Lower lobe of right lung (tissue), 2 donors: Measurements from ENCODE around the gene PCNT. TPM values are rescaled to one million over a fixed set of nuclear protein-coding genes. Genes with fewer than 3 reads are reported as not detected.

Experiments
- ATAC-seq, 2 donors: fragments of 200-7000 bp; cut with Tn5 transposase; one replicate each; pipeline ENCODE4 v1.9.1; 2020 to 2022; ENCODE audit warnings: mild to moderate bottlenecking in 2 of 2, moderate library complexity in 2 of 2
- DNase-seq: peaks from one replicate; pipeline ENCODE4 v3.0.0-alpha.2; 2020
- H3K27ac ChIP-seq: fragments of 200-600 bp; one replicate; pipeline ENCODE4 v1.8.0; 2022
- H3K27me3 ChIP-seq: fragments of 200-600 bp; one replicate; pipeline ENCODE4 v1.8.0; 2022; ENCODE audit warnings: low read depth
- H3K36me3 ChIP-seq: fragments of 200-600 bp; one replicate; pipeline ENCODE4 v1.8.0; 2022; ENCODE audit warnings: mild to moderate bottlenecking
- H3K4me1 ChIP-seq: fragments of 200-600 bp; one replicate; pipeline ENCODE4 v1.8.0; 2022
- H3K4me3 ChIP-seq: fragments of 200-600 bp; one replicate; pipeline ENCODE4 v1.8.0; 2022; ENCODE audit warnings: mild to moderate bottlenecking
- H3K9me3 ChIP-seq: fragments of 200-600 bp; one replicate; pipeline ENCODE4 v1.8.0; 2022
- CTCF ChIP-seq: fragments of 200-600 bp; IDR thresholded peaks from one replicate; pipeline ENCODE4 v1.8.0; 2022; ENCODE audit warnings: antibody characterized with exemption, mild to moderate bottlenecking
- intact Hi-C: fragments of 100-400 bp; cut with DNase I; formaldehyde crosslinking; loops from one replicate; pipeline ENCODE4 v1.11.0; 2022
- long read RNA-seq: library from polyadenylated mRNA; unstranded; transcript quantifications from one replicate; pipeline ENCODE4 v2.0.0, GENCODE V29; 2021
- total RNA-seq: library from RNA; stranded (reverse); fragmentation: NEBNext Ultra II Directional; extraction: Animal tissue kit (Norgen Biotek cat#: 25700); gene quantifications from one replicate; pipeline ENCODE4 v1.2.1, GENCODE V29; 2021
- donor health status: DM: no; HTN: yes; CAD: no; lungs with severe emphysema.

Gene PCNT
- total RNA-seq = 36.5 TPM
- long read RNA-seq, full-length matches to known transcripts = 1 of 40 reads
- long read RNA-seq, partial matches to known transcripts = 29 of 40 reads
- long read RNA-seq, other reads (novel, unspliced or antisense) = 10 of 40 reads

GRCh38 chr21:46323710-46324389, at the start of gene PCNT, which contains the start of gene C21orf58:
TSS of gene PCNT (plus strand) at chr21:46324156. CDS start at chr21:46324229, 73 bp downstream.
TSS of gene C21orf58 (minus strand) at chr21:46323870. CDS start at chr21:46322738, 1,132 bp downstream.
- H3K4me3 ChIP-seq = peak within 1 kb of the TSS; percentile 85
- H3K36me3 ChIP-seq = peaks cover 20% of the 10 kb centered on the region
- peak; percentile 99 for DNase-seq
- no peak for TF ChIP-seq CTCF
- peak within 1 kb of the TSS; percentile 92 for H3K27ac ChIP-seq
- intact Hi-C loops = no loop called here
- no peaks in the 10 kb centered on the region for H3K27me3 ChIP-seq
- H3K4me1 ChIP-seq = peaks cover 28% of the 10 kb centered on the region
- H3K9me3 ChIP-seq = no peaks in the 10 kb centered on the region
- ATAC-seq = peak; percentile 96 to 97

- Histone ChIP-seq H3K4me1 (no peaks in the 10 kb centered on the region), H3K36me3 (peaks cover 100% of the 10 kb centered on the region), H3K27ac (no peak overlapping the region), H3K9me3 (no peaks in the 10 kb centered on the region), H3K27me3 (no peaks in the 10 kb centered on the region), H3K4me3 (no peak overlapping the region)
- intact Hi-C loops = no loop called here
- ATAC-seq = no peak
- TF ChIP-seq CTCF = no peak
- no peak for DNase-seq
Observed at GRCh38 chr21:46274797-46275390, 49.1 kb upstream of the PCNT start.

- DNase-seq = no peak
- Histone ChIP-seq H3K36me3 (peaks cover 52% of the 10 kb centered on the region), H3K27ac (peak overlapping the region; percentile 97), H3K27me3 (no peaks in the 10 kb centered on the region), H3K4me3 (peak overlapping the region; percentile 4), H3K4me1 (peaks cover 67% of the 10 kb centered on the region), H3K9me3 (no peaks in the 10 kb centered on the region)
- intact Hi-C loops = no loop called here
- no peak for TF ChIP-seq CTCF
- ATAC-seq = no peak
Observed at GRCh38 chr21:46284077-46284644, 39.8 kb upstream of the PCNT start.

GRCh38 chr21:46284733-46285132, 39.2 kb upstream of the PCNT start:
- Histone ChIP-seq H3K27ac (peak overlapping the region; percentile 97), H3K27me3 (no peaks in the 10 kb centered on the region), H3K36me3 (peaks cover 47% of the 10 kb centered on the region), H3K4me3 (peak overlapping the region; percentile 96), H3K4me1 (peaks cover 67% of the 10 kb centered on the region), H3K9me3 (no peaks in the 10 kb centered on the region)
- no peak for TF ChIP-seq CTCF
- DNase-seq = no peak
- no peak for ATAC-seq
- intact Hi-C loops = no loop called here

GRCh38 chr21:46285206-46285661, 38.7 kb upstream of the PCNT start, which contains the start of gene MCM3AP:
TSS of gene MCM3AP (minus strand) at chr21:46285611. CDS start at chr21:46285286, 325 bp downstream.
- intact Hi-C loops = no loop called here
- no peak for DNase-seq
- Histone ChIP-seq H3K27me3 (no peaks in the 10 kb centered on the region), H3K4me3 (peak within 1 kb of the TSS; percentile 96), H3K9me3 (no peaks in the 10 kb centered on the region), H3K36me3 (peaks cover 42% of the 10 kb centered on the region), H3K4me1 (peaks cover 67% of the 10 kb centered on the region), H3K27ac (peak within 1 kb of the TSS; percentile 97)
- no peak for ATAC-seq
- TF ChIP-seq CTCF = no peak
